22Rv1 (cell line): ENCODE measurements around the gene AGO3.

Experiments used
- CTCF ChIP-seq: fragments of 450-650 bp; IDR thresholded peaks from 2 replicates; pipeline ENCODE4 v1.5.1; 2017; ENCODE audit warnings: mild to moderate bottlenecking
- ZFX ChIP-seq: fragments of 450-650 bp; IDR thresholded peaks from 2 replicates; pipeline ENCODE4 v1.6.1; 2017; ENCODE audit warnings: antibody characterized with exemption, borderline replicate concordance

- no peak for TF ChIP-seq CTCF
- TF ChIP-seq ZFX, result no peak
Measured at GRCh38 chr1:36112823-36113222, 181.9 kb downstream of the AGO3 start.
